Retinal pigment epithelial cell (primary cell): Measurements from ENCODE around the gene CLASP1.
"Not testable (repeated sequence)": the region's sequence is repeated elsewhere in the genome, so short reads cannot be mapped to it uniquely, and the experiment has no call there.

Experiments used
- DNase-seq: peaks from one replicate; pipeline ENCODE4 v3.0.0-alpha.2; 2010; ENCODE audit warnings: low read depth
- H3K4me3 ChIP-seq: 2 replicates; pipeline ENCODE4 v1.5.1; 2011; ENCODE audit warnings: mild to moderate bottlenecking, low read length, control low read depth, moderate library complexity
- CTCF ChIP-seq: conservative IDR thresholded peaks from 2 replicates; pipeline ENCODE4 v1.5.1; 2011; ENCODE audit warnings: low read depth, low read length, control low read depth, inconsistent platforms

CLASP1 gene

GRCh38 chr2:121348128-121348740 lies 301.0 kb downstream of the CLASP1 start:
- DNase-seq = no peak
- TF ChIP-seq CTCF = no peak
- H3K4me3 ChIP-seq = no peak overlapping the region

- no peak overlapping the region for H3K4me3 ChIP-seq
- no peak for TF ChIP-seq CTCF
- no peak for DNase-seq
Observed at GRCh38 chr2:121346859-121347258, 302.4 kb downstream of the CLASP1 start.

DNA sequence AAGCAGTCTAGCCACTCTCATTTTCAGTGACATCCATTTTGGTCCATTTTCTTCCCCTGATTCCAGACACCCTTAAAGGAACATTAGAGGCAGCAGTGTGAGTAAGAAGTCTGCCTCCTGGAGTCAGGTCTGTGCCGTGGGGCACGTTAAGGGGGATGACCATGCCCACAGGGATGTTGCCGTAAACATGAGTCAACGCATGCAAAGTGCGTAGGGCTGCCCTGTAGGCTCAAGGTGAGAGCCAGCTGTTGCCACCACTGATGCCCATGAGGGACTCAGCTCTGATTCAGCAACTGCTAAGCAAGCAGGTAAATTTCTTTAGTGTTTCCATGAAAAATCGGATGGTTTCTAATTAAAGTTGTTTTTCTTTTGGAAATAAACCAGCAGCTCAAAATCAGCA lies 302.9 kb downstream of the CLASP1 start:
- TF ChIP-seq CTCF = no peak
- H3K4me3 ChIP-seq = no peak overlapping the region
- DNase-seq = no peak

GRCh38 chr2:121345887-121346286 lies 303.4 kb downstream of the CLASP1 start:
- TF ChIP-seq CTCF = no peak
- DNase-seq = no peak
- no peak overlapping the region for H3K4me3 ChIP-seq

- H3K4me3 ChIP-seq = no peak overlapping the region
- no peak for DNase-seq
- no peak for TF ChIP-seq CTCF
Observed at GRCh38 chr2:121345101-121345500, 304.2 kb downstream of the CLASP1 start.

- not testable (repeated sequence) for H3K4me3 ChIP-seq, DNase-seq
Observed at GRCh38 chr2:121343828-121344399, 305.3 kb downstream of the CLASP1 start.

DNA sequence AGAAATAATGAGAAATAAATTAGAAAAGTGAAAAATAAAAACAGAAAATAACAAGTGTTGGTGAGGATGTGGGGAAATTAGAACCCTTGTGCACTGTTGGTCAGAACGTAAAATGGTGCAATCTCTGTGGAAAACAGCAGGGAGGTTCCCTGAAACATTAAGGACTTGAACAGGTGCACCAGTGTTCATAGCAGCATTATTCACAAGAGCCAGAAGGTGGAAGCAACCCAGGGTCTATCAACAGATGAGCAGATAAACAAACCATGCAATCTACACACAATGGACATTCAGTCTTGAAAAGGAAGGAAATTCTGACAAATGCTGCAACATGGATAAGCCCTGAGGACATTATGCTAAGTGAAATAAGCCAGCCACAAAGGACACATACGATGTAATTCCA lies 306.1 kb downstream of the CLASP1 start:
- no peak for TF ChIP-seq CTCF
- no peak overlapping the region for H3K4me3 ChIP-seq

More for the DNA sequence above, 306.1 kb downstream of the CLASP1 start:
- no peak for DNase-seq
